Right ventricle myocardium inferior (tissue), 1 donor: Measurements from ENCODE around the gene NOTCH3. TPM values are rescaled to one million over a fixed set of nuclear protein-coding genes. Genes with fewer than 3 reads are reported as not detected.

Source experiments
- ATAC-seq: fragments of 200-7000 bp; cut with Tn5 transposase; one replicate; pipeline ENCODE4 v1.9.1; 2020; ENCODE audit warnings: mild to moderate bottlenecking, moderate library complexity
- DNase-seq: peaks from one replicate; pipeline ENCODE4 v3.0.0; 2021; ENCODE audit errors: missing footprints
- intact Hi-C: fragments of 100-400 bp; cut with DNase I; formaldehyde crosslinking; loops from one replicate; pipeline ENCODE4 v1.11.0; 2022
- total RNA-seq: library from RNA; stranded (reverse); fragmentation: NEBNext Ultra II Directional; extraction: Animal tissue kit (Norgen Biotek cat#: 25700); gene quantifications from one replicate; pipeline ENCODE4 v1.2.1, GENCODE V29; 2021
- donor health status: DM: no; HTN: yes; CAD: no; lungs with severe emphysema.

NOTCH3 gene
- total RNA-seq, 1 donor from 2014 or later, result 28.5 TPM

GRCh38 chr19:15178629-15179308 is 22.0 kb downstream of the NOTCH3 start:
- DNase-seq, result no peak
- intact Hi-C loops, result loop anchor here (5.0 to 10.0 kb wide), 2 partner anchors 74 to 196 kb away; partner anchors contain the start of gene AKAP8
- ATAC-seq, result no peak

GRCh38 chr19:15177269-15178116 is 23.3 kb downstream of the NOTCH3 start:
- peak; percentile 93 for DNase-seq
- peak; percentile 89 for ATAC-seq
- intact Hi-C loops, result loop anchor here (1.0 to 10.0 kb wide), 3 partner anchors 75 to 379 kb away; partner anchors contain the start of gene AKAP8

GRCh38 chr19:15175609-15176008 is 25.2 kb downstream of the NOTCH3 start:
- intact Hi-C loops, result loop anchor here (5.0 to 10.0 kb wide), 2 partner anchors 77 to 199 kb away; partner anchors contain the start of gene AKAP8
- ATAC-seq (no peak), DNase-seq (no peak)

GRCh38 chr19:15173746-15174404 is 26.9 kb downstream of the NOTCH3 start:
- intact Hi-C loops, result loop anchor here (10.0 kb wide), 1 partner anchor 201 kb away; the partner anchor contains the start of gene AKAP8

GRCh38 chr19:15170345-15170744 is 30.4 kb downstream of the NOTCH3 start:
- DNase-seq (no peak), ATAC-seq (no peak)
- intact Hi-C loops, result loop anchor here (10.0 kb wide), 1 partner anchor 204 kb away; the partner anchor contains the start of gene AKAP8

More at GRCh38 chr19:15173746-15174404, 26.9 kb downstream of the NOTCH3 start:
- DNase-seq, result no peak
- ATAC-seq, result no peak

GRCh38 chr19:15169541-15170285 is 31.1 kb downstream of the NOTCH3 start:
- ATAC-seq (no peak), DNase-seq (no peak)
- intact Hi-C loops, result loop anchor here (10.0 kb wide), 1 partner anchor 205 kb away; the partner anchor contains the start of gene AKAP8

- ATAC-seq (no peak), DNase-seq (no peak)
- intact Hi-C loops, result no loop called here
Measured at GRCh38 chr19:15166700-15167099, 34.1 kb downstream of the NOTCH3 start.

- intact Hi-C loops, result loop anchor here (5.0 kb wide), 1 partner anchor 396 kb away; no protein-coding TSS in a partner anchor
- no peak for DNase-seq
- no peak for ATAC-seq
Measured at GRCh38 chr19:15161028-15161984, 39.5 kb downstream of the NOTCH3 start.

GRCh38 chr19:15159251-15159650 is 41.5 kb downstream of the NOTCH3 start:
- ATAC-seq (no peak), DNase-seq (no peak)
- intact Hi-C loops, result no loop called here

- ATAC-seq (no peak), DNase-seq (no peak)
- intact Hi-C loops, result no loop called here
Measured at GRCh38 chr19:15156391-15156790, 44.4 kb downstream of the NOTCH3 start.

- intact Hi-C loops, result no loop called here
- no peak for ATAC-seq
- no peak for DNase-seq
Measured at GRCh38 chr19:15155296-15155695, 45.5 kb downstream of the NOTCH3 start.

GRCh38 chr19:15154002-15154612 is 46.7 kb downstream of the NOTCH3 start:
- ATAC-seq (no peak), DNase-seq (no peak)
- intact Hi-C loops, result no loop called here

- intact Hi-C loops, result loop anchor here (2.0 kb wide), 2 partner anchors 49 to 57 kb away; no protein-coding TSS in a partner anchor
- DNase-seq (no peak), ATAC-seq (no peak)
Measured at GRCh38 chr19:15149737-15150136, 51.1 kb downstream of the NOTCH3 start.

GRCh38 chr19:15147090-15147489 is 53.7 kb downstream of the NOTCH3 start:
- DNase-seq (no peak), ATAC-seq (no peak)
- intact Hi-C loops, result no loop called here

GRCh38 chr19:15144046-15144646 is 56.6 kb downstream of the NOTCH3 start:
- intact Hi-C loops, result no loop called here
- ATAC-seq, result no peak
- no peak for DNase-seq

- DNase-seq (no peak), ATAC-seq (no peak)
- intact Hi-C loops, result no loop called here
Measured at GRCh38 chr19:15142313-15142712, 58.5 kb downstream of the NOTCH3 start.
